Subcutaneous preadipocyte (primary cell): ENCODE data around the gene CACNA1B. TPM values are rescaled to one million over a fixed set of nuclear protein-coding genes. Genes with fewer than 3 reads are reported as not detected.

Source experiments
- small RNA-seq: library from RNA; depleted of rRNA; stranded (forward); fragments of <200 nt; gene quantifications from one replicate; pipeline ENCODE3, GENCODE V24; 2012
- total RNA-seq: library from RNA; depleted of rRNA; stranded (reverse); fragments of >200 nt; gene quantifications from 2 replicates; pipeline ENCODE4 v1.2.3, GENCODE V29; 2012

Gene CACNA1B
- under 0.01 and 0.20 TPM in 2 replicates for total RNA-seq

DNA sequence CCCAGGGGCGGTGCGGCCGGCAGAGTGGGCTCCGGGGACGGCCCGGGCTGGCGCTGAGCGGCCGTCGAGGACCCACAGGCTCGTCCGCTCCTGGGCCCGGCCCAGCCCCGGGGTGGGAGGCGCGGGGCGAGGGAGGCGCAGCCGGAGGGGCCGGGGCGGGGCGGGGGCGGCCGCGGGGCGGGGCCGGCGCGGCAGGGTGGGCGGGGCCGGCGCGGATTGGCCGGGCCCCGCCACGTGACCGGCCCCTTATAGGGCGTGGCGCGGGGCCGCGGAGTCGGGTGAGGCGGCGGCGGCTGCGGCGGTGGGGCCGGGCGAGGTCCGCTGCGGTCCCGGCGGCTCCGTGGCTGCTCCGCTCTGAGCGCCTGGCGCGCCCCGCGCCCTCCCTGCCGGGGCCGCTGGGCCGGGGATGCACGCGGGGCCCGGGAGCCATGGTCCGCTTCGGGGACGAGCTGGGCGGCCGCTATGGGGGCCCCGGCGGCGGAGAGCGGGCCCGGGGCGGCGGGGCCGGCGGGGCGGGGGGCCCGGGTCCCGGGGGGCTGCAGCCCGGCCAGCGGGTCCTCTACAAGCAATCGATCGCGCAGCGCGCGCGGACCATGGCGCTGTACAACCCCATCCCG is at the start of gene CACNA1B:
Gene CACNA1B (plus strand): TSS at position 277 of the 617 bp plus-strand sequence. CDS start 152 bp downstream, at position 429.

Small RNA genes within 50 kb of the gene (small RNA-seq; reads per million reads assigned to genes)
- gene AL591424.2: not detected
- gene MIR602: not detected
